Vagina (tissue), 2 donors: Measurements from ENCODE around the gene KCTD6. TPM values are rescaled to one million over a fixed set of nuclear protein-coding genes. Genes with fewer than 3 reads are reported as not detected.

Experiments
- DNase-seq, 2 donors: peaks; one replicate each; pipeline ENCODE4 v3.0.0-alpha.2; 2017; ENCODE audit errors: extremely low spot score in 2 of 2
- H3K27ac ChIP-seq: fragments of 200-600 bp; sonication (generic); one replicate; pipeline ENCODE4 v1.5.1; 2019
- H3K27me3 ChIP-seq: fragments of 200-600 bp; sonication (generic); one replicate; pipeline ENCODE4 v1.5.1; 2019
- H3K36me3 ChIP-seq, 2 donors: fragments of 200-600 bp; sonication (generic); one replicate each; pipeline ENCODE4 v1.5.1; 2017 to 2019
- H3K4me1 ChIP-seq: fragments of 200-600 bp; sonication (generic); one replicate; pipeline ENCODE4 v1.5.1; 2019
- H3K4me3 ChIP-seq, 2 donors: fragments of 200-600 bp; sonication (generic); 1 replicate in 1 of 2; 2 replicates in 1 of 2; pipeline ENCODE4 v1.5.1; 2016 to 2019
- H3K9me3 ChIP-seq: fragments of 200-600 bp; sonication (generic); one replicate; pipeline ENCODE4 v1.5.1; 2019
- POLR2A ChIP-seq, 2 donors: fragments of 450-650 bp; IDR thresholded peaks; one replicate each; pipeline ENCODE4 v1.6.1; 2017; ENCODE audit warnings: antibody characterized with exemption in 2 of 2, mild to moderate bottlenecking in 2 of 2, moderate library complexity in 2 of 2
- POLR2AphosphoS5 ChIP-seq, 2 donors: sonication (generic); formaldehyde crosslinking; IDR thresholded peaks; one replicate each; pipeline ENCODE4 v1.9.0; 2017; ENCODE audit warnings: antibody characterized with exemption in 2 of 2, mild to moderate bottlenecking in 2 of 2, low read depth in 1 of 2; ENCODE audit not compliant: insufficient read depth in 1 of 2
- intact Hi-C: fragments of 100-400 bp; cut with DNase I; formaldehyde crosslinking; loops from one replicate; pipeline ENCODE4 v1.15.1; 2023
- total RNA-seq: library from RNA; depleted of rRNA; stranded (reverse); fragments of >200 nt; gene quantifications from one replicate; pipeline ENCODE4 v1.2.3, GENCODE V29; 2016
- TF ChIP-seq, protein P1 (sequence below), 3 experiments: fragments of 450-650 bp in 2 of 3; fragments of 200-600 bp in 1 of 3; sonication (generic) in 1 of 3; IDR thresholded peaks; one replicate each; pipeline ENCODE4 v1.5.1; 2017 to 2019; ENCODE audit warnings: antibody characterized with exemption in 3 of 3, mild to moderate bottlenecking in 2 of 3, moderate library complexity in 2 of 3

Gene KCTD6
- total RNA-seq, 1 donor from 2014 or later = 19.6 TPM

- no peak for TF ChIP-seq POLR2AphosphoS5 (IDR thresholded peaks at IDR 0.05; ENCODE audit: insufficient read depth in 1 of 2, low read depth in 1 of 2)
- TF ChIP-seq POLR2A (IDR thresholded peaks at IDR 0.05) = no peak
- TF ChIP-seq, protein P1, sequence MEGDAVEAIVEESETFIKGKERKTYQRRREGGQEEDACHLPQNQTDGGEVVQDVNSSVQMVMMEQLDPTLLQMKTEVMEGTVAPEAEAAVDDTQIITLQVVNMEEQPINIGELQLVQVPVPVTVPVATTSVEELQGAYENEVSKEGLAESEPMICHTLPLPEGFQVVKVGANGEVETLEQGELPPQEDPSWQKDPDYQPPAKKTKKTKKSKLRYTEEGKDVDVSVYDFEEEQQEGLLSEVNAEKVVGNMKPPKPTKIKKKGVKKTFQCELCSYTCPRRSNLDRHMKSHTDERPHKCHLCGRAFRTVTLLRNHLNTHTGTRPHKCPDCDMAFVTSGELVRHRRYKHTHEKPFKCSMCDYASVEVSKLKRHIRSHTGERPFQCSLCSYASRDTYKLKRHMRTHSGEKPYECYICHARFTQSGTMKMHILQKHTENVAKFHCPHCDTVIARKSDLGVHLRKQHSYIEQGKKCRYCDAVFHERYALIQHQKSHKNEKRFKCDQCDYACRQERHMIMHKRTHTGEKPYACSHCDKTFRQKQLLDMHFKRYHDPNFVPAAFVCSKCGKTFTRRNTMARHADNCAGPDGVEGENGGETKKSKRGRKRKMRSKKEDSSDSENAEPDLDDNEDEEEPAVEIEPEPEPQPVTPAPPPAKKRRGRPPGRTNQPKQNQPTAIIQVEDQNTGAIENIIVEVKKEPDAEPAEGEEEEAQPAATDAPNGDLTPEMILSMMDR (IDR thresholded peaks at IDR 0.05) = no peak
- no peaks in the 10 kb centered on the region for H3K27me3 ChIP-seq
- H3K9me3 ChIP-seq = no peaks in the 10 kb centered on the region
- H3K27ac ChIP-seq = no peak overlapping the region
- no peak overlapping the region for H3K4me3 ChIP-seq
- intact Hi-C loops = no loop called here
- peaks cover 0 to 30% of the 10 kb centered on the region in 2 donors for H3K36me3 ChIP-seq
- no peak for DNase-seq
- H3K4me1 ChIP-seq = peaks cover 5% of the 10 kb centered on the region
Observed at GRCh38 chr3:58521336-58521670, 29.4 kb downstream of the KCTD6 start.

DNA sequence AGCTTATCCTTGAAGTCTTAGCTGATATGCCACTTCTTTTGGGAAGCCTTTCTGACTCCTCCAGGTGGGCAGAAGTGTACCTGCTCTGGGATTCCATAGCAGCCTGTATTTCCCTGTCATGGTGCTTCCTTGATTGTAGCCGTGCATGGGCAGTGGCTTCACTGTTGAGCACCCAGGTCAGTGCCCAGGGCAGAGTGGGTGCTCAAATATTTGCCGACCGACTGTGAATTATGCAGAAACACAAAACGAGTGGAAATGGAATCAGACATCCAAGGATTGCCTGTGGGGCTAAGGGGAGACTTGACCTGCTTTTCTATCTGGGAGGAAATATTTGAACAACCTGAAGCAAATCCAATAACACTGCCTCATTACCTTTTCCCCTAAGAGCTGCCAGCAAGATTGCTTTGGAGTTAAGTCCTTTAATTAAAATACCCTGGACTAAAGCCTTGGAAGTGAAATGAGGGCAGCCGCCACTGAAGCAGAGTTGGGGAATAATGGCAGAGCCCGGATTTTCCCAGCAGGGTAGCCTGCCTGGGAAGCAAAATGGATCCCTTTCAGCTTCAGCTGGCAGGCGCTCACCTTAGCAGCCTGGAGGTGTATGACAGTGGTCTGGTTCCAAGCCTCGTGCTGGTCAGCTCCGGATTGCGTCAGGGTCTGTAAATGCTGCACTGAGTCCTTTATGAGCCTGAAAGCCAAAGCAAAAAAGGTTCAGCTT, 30.2 kb downstream of the KCTD6 start:
- peaks cover 0 to 30% of the 10 kb centered on the region in 2 donors for H3K36me3 ChIP-seq
- DNase-seq = no peak

GRCh38 chr3:58522759-58523425, 31.0 kb downstream of the KCTD6 start:
- intact Hi-C loops = no loop called here
- Histone ChIP-seq H3K4me3 (no peak overlapping the region), H3K36me3 (peaks cover 0 to 30% of the 10 kb centered on the region in 2 donors), H3K27me3 (no peaks in the 10 kb centered on the region), H3K27ac (no peak overlapping the region), H3K9me3 (no peaks in the 10 kb centered on the region), H3K4me1 (no peaks in the 10 kb centered on the region)
- TF ChIP-seq POLR2AphosphoS5 (IDR thresholded peaks at IDR 0.05; ENCODE audit: insufficient read depth in 1 of 2, low read depth in 1 of 2) (no peak), POLR2A (IDR thresholded peaks at IDR 0.05) (no peak)
- TF ChIP-seq, protein P1 (IDR thresholded peaks at IDR 0.05) = no peak
- no peak for DNase-seq

More for the DNA sequence above, 30.2 kb downstream of the KCTD6 start:
- no peak overlapping the region for H3K4me3 ChIP-seq
- H3K4me1 ChIP-seq = peaks cover 3% of the 10 kb centered on the region
- H3K27ac ChIP-seq = no peak overlapping the region
- intact Hi-C loops = no loop called here
- TF ChIP-seq, protein P1 (IDR thresholded peaks at IDR 0.05) = no peak
- no peak for TF ChIP-seq POLR2A (IDR thresholded peaks at IDR 0.05)
- no peak for TF ChIP-seq POLR2AphosphoS5 (IDR thresholded peaks at IDR 0.05; ENCODE audit: insufficient read depth in 1 of 2, low read depth in 1 of 2)
- H3K9me3 ChIP-seq = no peaks in the 10 kb centered on the region
- no peaks in the 10 kb centered on the region for H3K27me3 ChIP-seq

DNA sequence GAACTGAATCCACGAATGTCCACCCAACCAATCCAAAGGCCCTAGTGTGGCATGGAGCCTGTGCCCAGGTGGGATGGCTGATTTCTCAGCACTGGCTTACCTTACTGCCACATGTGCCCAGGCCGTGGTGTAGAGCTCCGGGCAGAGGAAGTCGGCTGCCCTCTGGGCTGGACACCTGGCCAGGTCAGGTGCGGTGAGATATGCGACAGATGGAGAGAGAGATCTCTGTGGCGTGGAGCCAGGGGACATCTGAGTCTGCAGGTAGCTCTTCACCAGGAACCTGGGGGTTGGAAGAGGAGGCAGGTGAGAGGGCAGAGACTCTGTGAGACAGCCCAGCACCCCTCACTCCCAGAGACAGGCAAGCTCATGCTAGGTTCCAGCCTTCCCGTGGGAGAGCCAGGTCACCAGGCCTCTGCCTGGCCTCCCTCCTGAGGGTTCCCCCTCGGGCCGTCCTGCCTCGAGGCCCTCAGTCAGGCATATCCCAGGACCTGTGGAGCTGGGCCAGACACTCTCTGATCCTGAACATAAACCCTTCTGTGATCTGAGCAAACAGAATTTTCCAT, 32.5 kb downstream of the KCTD6 start:
- no peak overlapping the region for H3K4me3 ChIP-seq
- TF ChIP-seq POLR2A (IDR thresholded peaks at IDR 0.05) (no peak), POLR2AphosphoS5 (IDR thresholded peaks at IDR 0.05; ENCODE audit: insufficient read depth in 1 of 2, low read depth in 1 of 2) (no peak)
- TF ChIP-seq, protein P1 (IDR thresholded peaks at IDR 0.05) = no peak
- no peak for DNase-seq
- H3K27me3 ChIP-seq = no peaks in the 10 kb centered on the region
- H3K27ac ChIP-seq = no peak overlapping the region
- peaks cover 12% of the 10 kb centered on the region for H3K4me1 ChIP-seq
- intact Hi-C loops = no loop called here
- peaks cover 0 to 30% of the 10 kb centered on the region in 2 donors for H3K36me3 ChIP-seq
- no peaks in the 10 kb centered on the region for H3K9me3 ChIP-seq
